ENCODE data around the gene RNF212.

The RNF212 gene

DNA sequence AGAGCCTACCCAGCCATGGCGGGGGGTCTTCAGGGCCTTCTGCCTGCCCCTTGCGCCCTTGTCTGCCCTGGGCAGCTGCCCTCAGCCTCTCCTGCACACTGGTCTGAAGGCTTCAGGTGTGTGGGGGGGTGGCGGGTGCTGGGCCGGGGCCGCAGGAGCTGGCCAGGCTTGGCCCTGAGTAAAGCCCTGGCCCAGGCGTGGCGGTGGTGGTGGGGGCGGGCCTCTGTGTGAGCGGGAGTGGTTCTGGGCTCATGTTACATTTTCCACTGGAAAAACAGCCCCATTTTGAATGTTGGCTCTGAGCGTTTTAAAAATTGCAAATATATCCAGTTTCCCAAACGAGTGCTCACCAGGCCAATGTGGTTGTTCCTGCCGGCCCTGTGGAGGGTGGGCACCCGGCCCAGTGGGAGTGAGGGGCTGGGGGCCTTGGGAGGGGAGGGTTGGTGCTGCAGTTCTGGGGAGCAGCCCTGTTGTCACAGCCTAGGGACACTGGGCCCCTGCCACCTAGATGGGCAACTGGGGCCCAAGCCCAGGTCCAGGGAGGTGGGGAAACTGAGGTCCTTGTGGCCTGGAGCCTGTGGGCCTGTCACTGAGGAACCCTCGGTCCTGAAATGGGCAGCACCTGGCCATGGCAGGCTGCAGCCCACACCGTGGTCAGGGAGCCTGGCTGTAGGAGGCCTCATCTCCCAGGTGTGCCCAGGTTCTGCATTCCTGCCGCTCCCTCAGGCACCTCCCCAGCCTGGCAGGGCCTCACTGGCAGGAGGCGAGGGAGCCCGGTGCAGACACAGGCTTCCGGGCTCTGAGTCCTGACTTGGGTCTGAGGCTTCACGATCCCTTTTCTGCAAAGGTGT, 73.6 kb downstream of the RNF212 start:
- in situ Hi-C loops (cut with MboI; ENCODE audit: low sequenced_read_pairs), result no loop called here

DNA sequence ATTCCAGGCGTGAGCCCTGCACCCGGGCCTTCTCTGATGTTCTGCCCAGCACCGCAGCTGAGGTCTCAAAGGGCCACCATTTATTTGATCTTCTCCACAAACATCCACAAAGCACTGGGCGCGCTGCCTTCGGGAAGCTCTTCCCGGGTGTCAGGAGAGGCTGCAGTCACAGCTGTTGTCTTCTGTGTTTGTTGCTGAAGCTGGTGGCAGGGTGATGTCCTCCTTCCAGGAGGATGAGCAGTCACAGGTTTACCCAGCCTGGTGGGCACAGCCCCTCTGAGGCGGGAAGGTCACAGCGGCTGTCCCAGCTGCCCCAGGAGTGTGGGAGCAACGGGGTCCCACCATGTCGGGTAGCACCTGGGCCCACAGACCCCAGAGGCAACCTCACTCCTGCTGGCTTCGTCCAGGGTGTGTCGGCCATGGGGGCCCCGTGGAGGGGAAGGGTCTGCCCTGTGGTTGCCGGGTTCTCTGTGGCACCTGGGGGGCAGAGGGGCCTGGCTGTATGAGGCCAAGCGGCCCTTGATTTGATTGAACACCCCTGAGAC, 74.3 kb downstream of the RNF212 start:
- in situ Hi-C loops (cut with MboI; ENCODE audit: low sequenced_read_pairs), result no loop called here

- in situ Hi-C loops (cut with MboI; ENCODE audit: low sequenced_read_pairs), result no loop called here
Observed at GRCh38 chr4:1036976-1037810, 76.2 kb downstream of the RNF212 start.

DNA sequence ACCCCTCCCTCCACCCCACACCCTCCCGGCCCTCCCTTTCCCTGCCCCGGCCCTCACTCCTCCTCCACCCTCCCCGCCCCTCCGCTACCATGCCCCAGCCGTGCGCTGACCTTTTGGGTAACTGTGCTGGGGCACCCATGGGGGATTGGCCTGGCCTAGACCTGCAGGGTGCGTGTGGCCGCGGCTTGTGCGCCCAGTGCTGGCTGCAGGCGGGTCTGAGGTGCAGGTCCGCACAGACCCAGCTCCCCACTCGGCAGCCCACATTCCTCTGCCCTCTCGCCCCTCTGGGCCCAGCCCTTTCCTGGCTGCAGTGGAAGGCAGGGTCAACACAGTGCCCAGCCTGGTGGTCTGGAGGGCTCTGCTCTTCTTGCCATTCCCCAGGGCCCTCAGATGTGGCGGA, 77.3 kb downstream of the RNF212 start:
- in situ Hi-C loops (cut with MboI; ENCODE audit: low sequenced_read_pairs), result no loop called here

DNA sequence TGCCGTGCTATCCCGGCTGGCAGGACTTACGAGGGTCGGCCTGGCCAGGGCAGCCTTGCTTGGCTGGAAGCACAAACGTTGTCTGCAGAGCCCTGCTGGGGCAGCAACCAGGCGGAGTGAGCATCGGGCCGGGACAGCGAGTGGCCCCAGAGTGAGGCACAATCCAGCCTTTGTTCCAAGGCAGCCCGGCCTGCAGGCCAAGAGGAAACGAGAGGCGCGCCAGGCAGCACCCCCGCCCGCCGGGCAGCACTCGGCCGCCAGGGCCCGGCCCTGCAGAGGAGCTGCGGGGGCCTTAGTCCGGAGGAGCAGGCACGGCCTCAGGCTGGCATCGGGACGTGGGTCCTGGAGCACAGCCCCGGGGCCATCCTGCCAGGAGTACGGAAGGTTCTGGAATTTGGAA, 77.9 kb downstream of the RNF212 start:
- in situ Hi-C loops (cut with MboI; ENCODE audit: low sequenced_read_pairs), result no loop called here

DNA sequence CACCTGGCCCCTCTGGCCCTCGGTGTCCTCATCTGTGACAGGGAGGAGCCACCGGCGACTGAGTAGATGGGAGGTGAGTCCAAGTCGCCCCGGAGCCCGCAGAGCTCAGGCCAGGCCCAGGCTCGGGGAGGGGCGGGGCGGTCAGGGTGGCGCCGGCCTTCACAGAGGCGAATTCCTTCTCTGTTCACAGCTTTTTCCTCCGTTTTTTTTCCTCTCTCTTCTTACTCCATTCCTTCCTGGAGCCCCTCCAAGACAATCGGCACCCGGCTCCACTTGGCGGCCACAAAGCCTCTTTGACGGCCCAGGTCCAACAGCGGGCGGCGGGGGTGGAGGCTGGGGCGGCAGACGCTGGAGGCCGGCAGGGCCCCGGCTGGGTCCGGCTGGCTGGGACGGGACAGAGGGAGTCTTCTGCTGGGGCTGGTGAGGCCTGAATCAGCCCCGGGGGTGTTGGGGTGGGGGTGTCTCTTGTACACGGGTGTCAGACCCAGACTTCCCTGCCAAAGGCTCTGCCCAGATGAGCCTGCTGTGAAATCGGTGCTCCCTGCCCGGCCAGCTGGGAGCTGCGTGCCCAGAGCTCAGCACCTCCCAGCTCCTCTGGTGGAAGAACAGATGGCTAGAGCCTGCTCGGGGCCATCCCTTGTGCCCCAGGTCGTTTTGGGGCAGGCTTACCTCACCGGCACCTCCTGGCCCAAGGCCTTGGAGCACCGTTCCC, 79.4 kb downstream of the RNF212 start:
- in situ Hi-C loops (cut with MboI; ENCODE audit: low sequenced_read_pairs), result no loop called here

GRCh38 chr4:1032861-1033260, 80.5 kb downstream of the RNF212 start:
- in situ Hi-C loops (cut with MboI; ENCODE audit: low sequenced_read_pairs), result no loop called here

DNA sequence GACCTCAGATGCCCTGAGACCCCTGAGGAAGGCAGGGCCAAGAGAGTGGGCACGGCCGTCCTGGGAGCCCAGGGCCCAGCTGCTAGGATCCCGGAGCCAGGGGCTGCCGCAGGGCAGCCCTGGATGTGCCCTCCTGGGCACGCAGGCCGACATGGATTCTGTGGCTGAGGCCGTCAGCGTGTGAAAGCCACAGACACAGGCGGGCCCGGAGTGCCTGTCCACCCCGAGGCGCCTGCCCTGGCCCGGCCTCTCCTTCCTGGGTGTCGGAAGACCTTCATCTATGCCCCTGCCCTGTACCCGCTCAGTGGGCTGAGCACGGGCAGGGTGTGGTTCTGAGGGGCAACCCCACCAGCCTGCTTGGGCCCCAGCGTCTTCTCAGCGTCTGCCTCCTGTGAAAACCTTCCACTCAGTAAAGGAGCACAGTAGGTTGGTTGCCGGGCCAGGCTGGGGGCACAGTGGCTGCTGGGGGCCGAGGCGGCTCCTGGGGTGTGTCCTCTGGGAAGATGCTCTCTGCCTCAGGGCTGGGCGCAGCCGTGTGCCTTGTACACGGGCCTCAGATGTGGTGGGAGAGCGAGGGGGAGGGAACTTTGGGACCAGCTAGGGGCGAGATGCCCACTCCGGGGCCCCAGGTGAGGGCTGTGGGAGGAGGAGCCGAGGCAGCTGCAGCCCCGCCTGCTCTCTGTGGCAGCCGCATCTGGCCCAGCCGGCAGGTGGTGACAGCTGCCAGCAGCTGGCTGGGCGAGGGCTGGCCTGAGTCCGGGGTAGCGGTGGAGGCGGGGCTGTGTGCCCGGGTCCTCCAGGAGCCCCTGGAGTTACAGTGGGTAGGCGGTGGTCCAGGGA, 81.2 kb downstream of the RNF212 start:
- in situ Hi-C loops (cut with MboI; ENCODE audit: low sequenced_read_pairs), result no loop called here

GRCh38 chr4:1031346-1031745, 82.0 kb downstream of the RNF212 start:
- in situ Hi-C loops (cut with MboI; ENCODE audit: low sequenced_read_pairs), result no loop called here

DNA sequence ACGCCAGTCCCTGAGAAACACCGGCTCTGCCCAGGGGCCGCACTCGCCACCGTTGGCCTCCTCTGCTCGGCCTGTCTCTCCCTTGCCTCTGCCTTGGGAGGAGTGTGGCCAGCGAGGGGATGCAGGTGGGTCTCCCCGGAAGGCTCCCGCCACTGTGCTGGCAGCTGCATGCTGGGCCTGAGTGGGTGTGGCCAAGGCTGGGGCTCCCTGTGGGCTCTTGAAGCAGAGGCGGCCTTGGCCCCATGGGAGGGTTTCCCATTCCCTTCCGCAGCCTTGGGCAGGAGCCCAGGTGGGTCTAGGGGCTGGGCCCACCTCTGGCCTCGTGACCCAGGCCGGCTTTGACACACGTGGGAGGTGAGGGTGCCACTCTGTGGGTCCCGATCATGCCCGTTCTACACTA, 82.8 kb downstream of the RNF212 start:
- in situ Hi-C loops (cut with MboI; ENCODE audit: low sequenced_read_pairs), result no loop called here

GRCh38 chr4:1030031-1030430, 83.3 kb downstream of the RNF212 start:
- in situ Hi-C loops (cut with MboI; ENCODE audit: low sequenced_read_pairs), result no loop called here

GRCh38 chr4:1029529-1029928, 83.8 kb downstream of the RNF212 start:
- in situ Hi-C loops (cut with MboI; ENCODE audit: low sequenced_read_pairs), result no loop called here

DNA sequence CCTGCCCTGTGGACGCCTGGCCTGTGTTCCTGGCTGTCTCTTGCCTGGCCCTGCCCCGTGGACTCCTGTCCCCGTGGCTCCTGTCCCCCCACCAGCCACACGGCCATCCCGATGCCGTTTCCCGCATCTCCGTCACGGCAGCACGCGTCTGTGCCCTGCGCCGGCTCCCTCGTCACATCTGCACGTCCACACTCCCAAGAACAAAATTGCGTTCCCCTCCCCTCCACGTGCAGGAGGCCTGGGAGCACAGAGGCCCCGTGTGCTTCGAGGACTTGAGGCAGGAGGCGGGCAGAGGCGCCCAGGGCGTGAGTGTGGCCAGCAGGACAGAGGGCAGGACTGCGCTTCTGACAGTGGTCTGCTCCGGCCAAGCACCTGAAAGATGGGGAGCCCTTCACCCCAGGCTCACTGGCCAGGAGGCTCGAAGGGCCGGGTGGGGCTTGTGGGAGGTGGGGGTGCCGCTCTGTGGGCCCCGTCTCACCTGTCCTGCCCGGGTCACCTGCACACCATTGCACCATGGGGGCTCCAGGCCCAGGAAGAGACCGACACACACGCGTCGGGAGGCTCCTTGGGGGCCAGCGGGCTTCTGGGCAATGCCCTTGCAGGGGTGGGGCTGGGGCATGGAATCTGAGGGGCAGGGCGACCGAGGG, 84.7 kb downstream of the RNF212 start:
- in situ Hi-C loops (cut with MboI; ENCODE audit: low sequenced_read_pairs), result no loop called here

DNA sequence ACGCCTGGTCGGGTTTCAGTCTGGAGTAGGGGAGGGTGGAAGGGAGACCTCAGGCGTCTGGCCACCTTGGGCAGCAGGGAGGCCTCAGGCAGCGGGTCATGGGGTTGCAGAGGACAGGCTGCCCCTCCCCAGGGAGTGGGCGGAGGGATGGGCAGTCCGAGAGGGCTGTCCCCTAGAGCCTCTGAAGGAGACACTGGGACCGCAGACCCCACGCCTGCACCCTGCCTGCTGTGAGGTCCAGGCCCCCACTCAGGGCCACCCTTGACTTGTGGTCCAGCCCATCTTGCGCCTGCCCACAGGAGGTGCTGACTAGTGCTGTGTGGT, 85.5 kb downstream of the RNF212 start:
- in situ Hi-C loops (cut with MboI; ENCODE audit: low sequenced_read_pairs), result no loop called here

- in situ Hi-C loops (cut with MboI; ENCODE audit: low sequenced_read_pairs), result no loop called here
Observed at GRCh38 chr4:1027219-1027914, 86.0 kb downstream of the RNF212 start.

DNA sequence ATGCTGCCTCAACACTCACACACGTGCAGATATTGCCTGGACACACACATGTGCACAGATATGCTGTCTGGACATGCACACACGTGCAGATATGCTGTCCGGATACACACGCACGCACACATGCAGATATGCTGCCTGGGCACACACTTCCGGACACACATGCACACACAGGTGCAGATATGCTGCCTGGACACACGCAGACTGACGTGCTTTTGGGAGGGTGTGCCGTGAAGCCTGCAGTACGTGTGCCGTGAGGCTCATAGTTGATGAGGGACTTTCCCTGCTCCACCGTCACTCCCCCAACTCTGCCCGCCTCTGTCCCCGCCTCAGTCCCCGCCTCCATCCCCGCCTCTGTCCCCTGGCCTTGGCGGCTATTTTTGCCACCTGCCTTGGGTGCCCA, 87.2 kb downstream of the RNF212 start:
- in situ Hi-C loops (cut with MboI; ENCODE audit: low sequenced_read_pairs), result no loop called here

- in situ Hi-C loops (cut with MboI; ENCODE audit: low sequenced_read_pairs), result no loop called here
Observed at GRCh38 chr4:1024882-1025545, 88.3 kb downstream of the RNF212 start.

DNA sequence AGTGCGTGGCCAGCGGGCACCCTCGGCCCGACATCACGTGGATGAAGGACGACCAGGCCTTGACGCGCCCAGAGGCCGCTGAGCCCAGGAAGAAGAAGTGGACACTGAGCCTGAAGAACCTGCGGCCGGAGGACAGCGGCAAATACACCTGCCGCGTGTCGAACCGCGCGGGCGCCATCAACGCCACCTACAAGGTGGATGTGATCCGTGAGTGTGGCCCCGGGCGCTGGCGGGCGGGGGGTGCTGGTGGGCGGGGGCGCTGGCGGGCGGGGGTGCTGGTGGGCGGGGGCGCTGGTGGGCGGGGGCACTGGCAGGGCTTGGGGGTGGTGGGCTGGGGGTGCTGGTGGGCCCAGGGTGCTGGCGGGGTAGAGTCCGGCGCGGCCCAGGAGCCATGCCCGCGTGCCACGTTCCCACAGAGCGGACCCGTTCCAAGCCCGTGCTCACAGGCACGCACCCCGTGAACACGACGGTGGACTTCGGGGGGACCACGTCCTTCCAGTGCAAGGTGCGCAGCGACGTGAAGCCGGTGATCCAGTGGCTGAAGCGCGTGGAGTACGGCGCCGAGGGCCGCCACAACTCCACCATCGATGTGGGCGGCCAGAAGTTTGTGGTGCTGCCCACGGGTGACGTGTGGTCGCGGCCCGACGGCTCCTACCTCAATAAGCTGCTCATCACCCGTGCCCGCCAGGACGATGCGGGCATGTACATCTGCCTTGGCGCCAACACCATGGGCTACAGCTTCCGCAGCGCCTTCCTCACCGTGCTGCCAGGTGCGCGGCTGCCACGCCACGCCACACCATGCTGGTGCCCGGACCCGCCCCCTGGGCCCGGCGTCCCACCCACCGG, 89.2 kb downstream of the RNF212 start:
- in situ Hi-C loops (cut with MboI; ENCODE audit: low sequenced_read_pairs), result no loop called here
